ENCODE data around the gene TNRC6B.

Gene TNRC6B

DNA sequence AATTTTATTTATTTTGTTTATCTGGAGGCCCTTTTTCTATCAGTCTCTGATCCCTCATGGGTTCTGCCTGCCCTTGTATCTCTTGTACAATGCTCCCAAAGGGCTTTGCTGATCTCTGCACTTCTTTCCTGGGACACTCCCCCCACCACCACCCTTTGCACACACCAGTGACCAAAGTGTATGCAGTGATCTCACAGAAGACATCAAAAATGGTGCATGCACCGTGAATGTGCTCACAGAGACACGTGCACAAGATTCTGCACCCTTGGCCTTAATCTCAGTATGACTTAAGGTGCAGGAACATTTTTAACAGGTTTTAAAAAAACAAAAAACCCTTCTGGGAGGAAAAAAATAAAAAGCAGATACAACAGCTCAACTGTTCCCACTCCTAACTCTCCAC, 156.3 kb downstream of the TNRC6B start:
- TF ChIP-seq EZH2 (IDR thresholded peaks at IDR 0.05; ENCODE audit: borderline replicate concordance, low read length) = no peak
- TF ChIP-seq, protein P1, sequence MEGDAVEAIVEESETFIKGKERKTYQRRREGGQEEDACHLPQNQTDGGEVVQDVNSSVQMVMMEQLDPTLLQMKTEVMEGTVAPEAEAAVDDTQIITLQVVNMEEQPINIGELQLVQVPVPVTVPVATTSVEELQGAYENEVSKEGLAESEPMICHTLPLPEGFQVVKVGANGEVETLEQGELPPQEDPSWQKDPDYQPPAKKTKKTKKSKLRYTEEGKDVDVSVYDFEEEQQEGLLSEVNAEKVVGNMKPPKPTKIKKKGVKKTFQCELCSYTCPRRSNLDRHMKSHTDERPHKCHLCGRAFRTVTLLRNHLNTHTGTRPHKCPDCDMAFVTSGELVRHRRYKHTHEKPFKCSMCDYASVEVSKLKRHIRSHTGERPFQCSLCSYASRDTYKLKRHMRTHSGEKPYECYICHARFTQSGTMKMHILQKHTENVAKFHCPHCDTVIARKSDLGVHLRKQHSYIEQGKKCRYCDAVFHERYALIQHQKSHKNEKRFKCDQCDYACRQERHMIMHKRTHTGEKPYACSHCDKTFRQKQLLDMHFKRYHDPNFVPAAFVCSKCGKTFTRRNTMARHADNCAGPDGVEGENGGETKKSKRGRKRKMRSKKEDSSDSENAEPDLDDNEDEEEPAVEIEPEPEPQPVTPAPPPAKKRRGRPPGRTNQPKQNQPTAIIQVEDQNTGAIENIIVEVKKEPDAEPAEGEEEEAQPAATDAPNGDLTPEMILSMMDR (IDR thresholded peaks at IDR 0.05; ENCODE audit: low read length) = no peak
- H4K20me1 ChIP-seq (ENCODE audit: insufficient read depth, low read length) = no peaks in the 10 kb centered on the region
- H3K9me2 ChIP-seq (ENCODE audit: low read depth, low read length) = no peaks in the 10 kb centered on the region
- no peak overlapping the region for H3K9ac ChIP-seq (ENCODE audit: low read length)
- H3K36me3 ChIP-seq (ENCODE audit: insufficient read depth, low read length) = peaks cover 16% of the 10 kb centered on the region; the same call in 1 of the 2 replicates
- H3F3A ChIP-seq (ENCODE audit: insufficient read depth, low read length) = no peaks in the 10 kb centered on the region
- no peak overlapping the region for H3K4me3 ChIP-seq (ENCODE audit: low read depth, low read length, poor library complexity, severe bottlenecking)
- no peak overlapping the region for H3K27ac ChIP-seq (ENCODE audit: low read depth, low read length, poor library complexity, severe bottlenecking)
- H3K4me1 ChIP-seq (ENCODE audit: insufficient read depth, low read length, severe bottlenecking) = peaks cover 15% of the 10 kb centered on the region
- no peak overlapping the region for H2AFZ ChIP-seq (ENCODE audit: low read length)
- no peaks in the 10 kb centered on the region for H3K9me3 ChIP-seq (ENCODE audit: low read length)
- no peaks in the 10 kb centered on the region for H3K27me3 ChIP-seq (ENCODE audit: insufficient read depth, low read length)
- H3K79me2 ChIP-seq (ENCODE audit: insufficient read depth, low read length) = no peaks in the 10 kb centered on the region
- no peak overlapping the region for H3K4me2 ChIP-seq (ENCODE audit: low read length)

DNA sequence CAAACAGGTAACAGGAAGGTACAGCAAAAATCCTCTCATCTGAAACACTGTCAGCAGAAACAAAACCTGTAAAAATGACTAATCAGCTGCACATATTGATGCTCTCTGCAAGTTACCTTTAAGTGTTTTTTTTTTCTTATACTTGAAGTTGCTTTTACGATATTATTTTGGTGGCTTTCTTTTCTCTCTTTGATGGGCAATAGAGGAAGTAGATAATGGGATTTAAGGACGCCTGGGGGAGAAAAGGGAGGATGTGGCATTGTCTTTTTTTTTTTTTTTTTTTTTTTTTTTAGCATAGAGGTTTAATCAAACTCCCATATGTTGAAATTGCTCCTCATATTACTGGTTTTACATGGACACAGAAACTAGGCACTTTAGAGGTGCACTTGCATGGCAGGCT, 157.2 kb downstream of the TNRC6B start:
- H3K9me3 ChIP-seq (ENCODE audit: low read length) = no peaks in the 10 kb centered on the region
- H3K4me3 ChIP-seq (ENCODE audit: low read depth, low read length, poor library complexity, severe bottlenecking) = no peak overlapping the region
- no peak overlapping the region for H3K27ac ChIP-seq (ENCODE audit: low read depth, low read length, poor library complexity, severe bottlenecking)
- H3K36me3 ChIP-seq (ENCODE audit: insufficient read depth, low read length) = peaks cover 16% of the 10 kb centered on the region; the same call in 1 of the 2 replicates
- no peak overlapping the region for H3K9ac ChIP-seq (ENCODE audit: low read length)
- no peaks in the 10 kb centered on the region for H3K27me3 ChIP-seq (ENCODE audit: insufficient read depth, low read length)
- H4K20me1 ChIP-seq (ENCODE audit: insufficient read depth, low read length) = no peaks in the 10 kb centered on the region
- TF ChIP-seq, protein P1 (IDR thresholded peaks at IDR 0.05; ENCODE audit: low read length) = no peak
- no peak for TF ChIP-seq EZH2 (IDR thresholded peaks at IDR 0.05; ENCODE audit: borderline replicate concordance, low read length)
- peaks cover 15% of the 10 kb centered on the region for H3K4me1 ChIP-seq (ENCODE audit: insufficient read depth, low read length, severe bottlenecking)
- H3K79me2 ChIP-seq (ENCODE audit: insufficient read depth, low read length) = no peaks in the 10 kb centered on the region
- H2AFZ ChIP-seq (ENCODE audit: low read length) = no peak overlapping the region
- no peaks in the 10 kb centered on the region for H3K9me2 ChIP-seq (ENCODE audit: low read depth, low read length)
- H3K4me2 ChIP-seq (ENCODE audit: low read length) = no peak overlapping the region
- H3F3A ChIP-seq (ENCODE audit: insufficient read depth, low read length) = no peaks in the 10 kb centered on the region

DNA sequence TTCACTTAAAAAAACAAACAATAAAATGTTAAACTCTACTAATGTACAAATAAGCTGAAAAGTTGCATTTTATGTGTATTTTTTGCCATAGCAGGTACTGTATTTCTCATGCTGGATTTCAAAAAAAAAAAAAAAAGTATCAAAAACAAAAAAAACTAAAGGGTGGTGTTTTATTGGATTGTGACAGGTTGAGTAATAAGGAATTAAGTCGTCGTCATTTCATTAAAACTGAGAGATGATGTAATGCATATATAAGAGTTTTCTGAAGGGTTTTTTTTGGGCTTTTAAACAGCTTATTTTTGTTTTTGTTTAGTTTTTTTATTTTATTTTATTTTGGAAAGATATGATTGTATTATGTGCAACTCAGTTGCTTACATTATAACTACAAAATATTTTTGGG, 157.6 kb downstream of the TNRC6B start:
- Histone ChIP-seq H3F3A (ENCODE audit: insufficient read depth, low read length) (no peaks in the 10 kb centered on the region), H3K36me3 (ENCODE audit: insufficient read depth, low read length) (peaks cover 11% of the 10 kb centered on the region; the same call in 1 of the 2 replicates), H3K9me2 (ENCODE audit: low read depth, low read length) (no peaks in the 10 kb centered on the region), H3K9me3 (ENCODE audit: low read length) (no peaks in the 10 kb centered on the region), H3K79me2 (ENCODE audit: insufficient read depth, low read length) (no peaks in the 10 kb centered on the region), H3K27me3 (ENCODE audit: insufficient read depth, low read length) (no peaks in the 10 kb centered on the region), H2AFZ (ENCODE audit: low read length) (no peak overlapping the region), H3K9ac (ENCODE audit: low read length) (no peak overlapping the region), H3K4me3 (ENCODE audit: low read depth, low read length, poor library complexity, severe bottlenecking) (no peak overlapping the region), H3K4me2 (ENCODE audit: low read length) (no peak overlapping the region), H3K27ac (ENCODE audit: low read depth, low read length, poor library complexity, severe bottlenecking) (no peak overlapping the region), H3K4me1 (ENCODE audit: insufficient read depth, low read length, severe bottlenecking) (peaks cover 15% of the 10 kb centered on the region), H4K20me1 (ENCODE audit: insufficient read depth, low read length) (no peaks in the 10 kb centered on the region)
- TF ChIP-seq, protein P1 (IDR thresholded peaks at IDR 0.05; ENCODE audit: low read length) = no peak
- TF ChIP-seq EZH2 (IDR thresholded peaks at IDR 0.05; ENCODE audit: borderline replicate concordance, low read length) = no peak

All from OCI-LY1 (cell line).